Activated CD8-positive, alpha-beta memory T cell treated with anti-CD3 and anti-CD28 coated beads for 36 hours (primary cell): Measurements from ENCODE around the gene PRKCSH. TPM values are rescaled to one million over a fixed set of nuclear protein-coding genes. Genes with fewer than 3 reads are reported as not detected.
"Not testable (repeated sequence)": the region's sequence is repeated elsewhere in the genome, so short reads cannot be mapped to it uniquely, and the experiment has no call there.

Experiments
- CTCF ChIA-PET: fragments of 350-600 bp; sonication (Branson Sonifier 250); formaldehyde crosslinking; loops from one replicate; lab custom pipeline; 2021; ENCODE audit warnings: antibody characterized with exemption; lab: Charles Lee
- POLR2A ChIA-PET: fragments of 350-600 bp; sonication (Branson Sonifier 250); formaldehyde crosslinking; loops from one replicate; lab custom pipeline; 2021; ENCODE audit warnings: antibody characterized with exemption; lab: Charles Lee
- total RNA-seq, 2 experiments: library from RNA; stranded (reverse); gene quantifications; one replicate each; pipeline ENCODE4 v1.2.3, GENCODE V29; 2021

The PRKCSH gene
- total RNA-seq, 2 experiments from 2014 or later = 254 to 256 TPM

DNA sequence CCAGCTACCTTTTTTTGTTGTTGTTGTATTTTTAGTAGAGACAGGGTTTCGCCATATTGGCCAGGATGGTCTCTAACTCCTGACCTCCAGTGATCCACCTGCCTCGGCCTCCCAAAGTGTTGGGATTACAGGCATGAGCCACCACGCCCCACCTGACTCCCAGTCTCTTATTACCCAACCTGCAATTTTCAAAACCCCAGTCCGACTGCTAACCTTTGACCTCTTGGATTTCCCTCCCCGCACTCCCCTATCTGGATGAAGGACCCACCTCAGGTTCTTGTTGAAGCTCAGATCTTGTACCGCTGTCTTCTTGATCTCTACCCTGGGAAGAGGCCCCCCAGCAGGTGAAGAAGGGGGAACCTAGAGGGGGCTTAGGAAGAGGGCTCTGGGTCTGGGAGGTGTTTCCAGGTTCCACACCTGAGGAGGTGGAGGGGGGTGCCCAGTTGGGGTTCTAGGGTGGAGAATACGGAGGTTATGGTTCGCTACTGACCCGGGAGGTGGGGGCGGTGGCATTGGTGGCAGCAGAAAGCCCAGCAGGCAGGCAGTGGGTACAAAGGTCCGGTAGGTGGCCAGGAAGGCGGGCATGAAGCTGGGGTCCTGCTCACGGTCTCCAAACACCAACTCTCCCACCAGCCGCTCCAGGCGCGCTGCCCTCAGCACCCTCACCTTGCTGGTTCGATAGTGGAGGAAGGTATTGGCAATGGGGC, 18.9 kb upstream of the PRKCSH start:
- POLR2A ChIA-PET = no interaction called here
- CTCF ChIA-PET = interaction anchor here (1.2 kb wide), 1 partner anchor 35 kb away, joined by 3 read pairs; no protein-coding TSS in a partner anchor

DNA sequence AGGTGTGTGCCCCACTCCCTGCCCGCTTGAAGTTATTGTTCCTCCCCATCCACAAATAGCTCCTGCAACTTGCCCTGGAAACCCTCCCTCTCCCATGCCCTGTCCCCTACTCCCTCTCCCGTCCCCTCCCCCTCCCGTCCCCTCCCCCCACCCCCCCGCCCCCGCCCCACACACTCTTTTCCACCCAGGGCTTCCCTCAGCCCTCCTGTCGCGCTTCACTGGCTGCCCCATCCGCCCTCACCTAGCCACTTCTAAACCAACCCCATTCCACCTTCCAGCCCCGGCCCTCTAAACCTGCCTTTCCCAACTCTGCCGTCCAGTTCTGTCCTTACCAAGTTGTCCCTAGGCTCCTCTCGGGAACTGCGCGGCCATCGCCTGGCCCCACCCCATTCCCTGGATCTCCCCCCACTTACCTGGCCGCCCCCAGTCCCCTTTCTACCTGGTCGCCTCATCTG, 17.3 kb upstream of the PRKCSH start:
- ChIA-PET CTCF (interaction anchor here (0.6 to 0.9 kb wide), 2 partner anchors 28 to 73 kb away, joined by 3 read pairs; no protein-coding TSS in a partner anchor), POLR2A (interaction anchor here (0.6 kb wide), 1 partner anchor 11 kb away, joined by 7 read pairs; no protein-coding TSS in a partner anchor)

DNA sequence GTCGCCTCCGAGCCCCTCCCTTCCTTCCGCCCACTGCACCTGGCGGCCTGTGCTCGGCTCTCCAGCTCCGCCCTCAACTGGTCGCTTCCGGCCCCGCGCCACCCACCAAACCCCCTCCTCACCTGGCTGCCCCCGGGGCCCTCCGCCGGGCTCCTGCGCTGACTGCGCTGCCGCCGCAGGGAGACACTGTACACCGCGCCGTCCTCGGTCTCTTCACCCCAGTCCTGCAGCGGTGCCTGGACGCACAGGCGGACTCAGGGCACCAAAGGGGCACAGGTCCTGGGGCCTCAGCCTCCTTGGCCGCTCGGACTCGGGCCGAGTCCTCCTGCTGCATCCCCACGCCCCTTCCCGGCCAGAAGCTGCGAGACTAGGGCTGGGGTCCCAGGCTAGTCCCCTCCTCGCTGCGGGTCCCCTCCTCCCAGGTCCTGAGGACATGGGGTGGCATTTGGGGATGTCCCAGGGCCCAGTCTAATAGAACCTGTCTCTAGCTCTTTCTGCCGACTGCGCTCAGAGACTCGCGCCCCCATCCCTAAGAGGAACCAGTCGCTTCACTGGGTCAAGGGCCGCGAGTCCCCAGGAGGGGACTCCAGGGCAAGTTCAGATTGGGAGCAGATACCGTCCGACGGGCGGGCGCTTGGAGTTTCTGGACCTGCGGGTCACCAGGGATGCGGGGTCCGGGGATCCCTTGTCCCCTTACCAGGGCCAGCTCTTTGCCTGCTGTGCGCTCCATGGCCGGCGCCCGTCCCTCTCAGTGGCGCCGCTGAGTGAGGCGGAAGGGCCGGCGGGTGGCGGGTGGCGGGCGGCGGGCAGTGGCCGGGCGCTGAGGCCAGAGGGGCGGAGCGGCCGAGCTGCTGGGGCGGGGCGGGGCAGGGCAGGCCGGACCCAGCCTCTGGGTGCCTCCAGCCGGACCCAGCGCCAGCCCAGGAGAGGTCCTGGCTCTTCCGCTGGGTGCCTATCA, 16.6 kb upstream of the PRKCSH start, which contains the start of gene RGL3:
Gene RGL3 (minus strand): TSS at position 766 of the 958 bp plus-strand sequence. CDS start 36 bp downstream, at position 730.
- POLR2A ChIA-PET = interaction anchor here (0.6 kb wide), 1 partner anchor 11 kb away, joined by 7 read pairs; no protein-coding TSS in a partner anchor
- CTCF ChIA-PET = interaction anchor here (0.6 to 1.7 kb wide), 5 partner anchors 16 to 74 kb away, joined by 3 to 7 read pairs (median 3); partner anchors contain the start of gene ODAD3

DNA sequence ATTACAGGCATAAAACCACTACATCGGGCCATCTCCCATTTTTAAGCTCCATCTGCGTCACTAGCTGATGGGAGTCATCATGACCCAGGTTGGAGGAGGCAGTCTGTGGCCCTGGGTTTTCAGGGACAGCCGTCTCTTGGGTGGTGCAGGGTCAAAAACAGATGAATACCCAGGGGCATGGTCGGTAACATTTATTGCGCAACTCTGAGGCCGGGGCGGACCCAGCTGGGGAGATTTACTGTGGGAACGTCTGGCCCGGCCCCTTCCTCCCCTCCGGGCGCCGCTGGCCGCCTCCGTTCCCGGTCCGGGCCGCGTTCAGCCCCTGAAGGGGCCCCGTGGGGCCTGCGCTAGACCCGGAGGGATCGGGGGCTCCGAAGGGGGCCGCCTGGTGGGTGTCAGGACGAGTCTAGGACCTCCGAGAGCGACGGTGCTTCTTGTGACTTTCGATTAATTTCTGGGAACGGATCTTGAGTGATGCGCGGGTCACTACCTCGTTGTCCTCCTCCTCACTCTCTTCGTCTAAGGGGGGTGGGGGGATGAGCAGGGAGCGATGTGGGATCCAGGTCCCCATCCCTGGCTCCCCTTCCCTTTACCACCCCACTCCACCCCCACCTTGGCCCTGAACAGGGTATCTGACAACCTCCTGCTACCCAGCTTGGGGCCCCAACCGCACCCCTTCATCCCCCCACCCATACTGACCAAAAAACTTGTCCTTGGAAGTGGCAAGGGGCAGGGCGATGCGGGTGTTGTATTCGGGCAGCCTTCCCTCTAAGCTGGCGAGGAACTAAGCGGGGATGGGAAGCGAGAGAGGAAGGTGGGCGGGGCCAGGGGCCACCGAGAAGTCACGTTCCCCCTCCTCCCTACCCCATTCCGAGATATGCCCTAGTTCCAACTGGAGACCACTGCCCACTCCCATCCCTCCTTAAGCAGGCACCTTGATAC, 14.7 kb upstream of the PRKCSH start:
- ChIA-PET POLR2A (interaction anchor here (0.6 to 1.0 kb wide), 2 partner anchors 43 to 1021 kb away, joined by 3 to 5 read pairs; no protein-coding TSS in a partner anchor), CTCF (interaction anchor here (0.6 to 2.8 kb wide), 8 partner anchors 14 to 292 kb away, joined by 3 to 13 read pairs (median 4); partner anchors contain the start of genes EPOR, ODAD3 and PRKCSH)

DNA sequence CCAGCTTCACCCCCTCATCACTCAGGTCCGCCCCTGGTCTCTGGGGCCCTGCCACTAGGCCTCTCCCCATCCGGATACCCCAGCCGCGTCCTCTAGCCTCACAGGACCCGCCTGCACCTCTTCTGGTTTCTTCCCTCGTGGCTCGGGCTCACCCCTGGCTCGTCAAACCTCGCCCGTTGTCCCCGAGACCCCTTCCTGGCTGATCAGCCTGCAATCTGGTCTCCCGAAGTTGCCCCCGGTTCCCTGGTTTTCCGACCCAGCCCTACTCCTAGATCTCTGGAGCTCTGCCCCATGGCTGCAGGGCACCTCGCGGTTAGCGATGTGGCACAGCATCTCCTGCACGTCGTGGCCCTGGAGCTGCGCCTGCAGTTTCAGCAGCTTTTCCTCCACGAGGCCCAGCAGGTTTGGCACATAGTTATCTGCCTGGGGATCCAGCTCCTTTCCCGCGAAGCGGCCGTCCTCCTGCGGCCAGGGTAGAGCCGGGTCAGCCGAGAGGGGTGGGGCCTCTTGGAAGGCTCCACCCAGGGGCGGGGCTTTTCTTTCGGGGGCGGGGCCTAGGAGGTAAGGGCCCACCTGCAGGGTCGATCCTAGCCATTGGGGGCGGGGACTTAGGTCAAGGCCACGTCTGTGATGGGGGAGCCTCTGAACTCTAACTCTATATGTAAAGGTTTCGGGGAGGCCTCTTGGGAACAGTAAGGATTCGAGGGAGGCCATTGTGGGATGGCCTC, 13.9 kb upstream of the PRKCSH start:
- ChIA-PET POLR2A (interaction anchor here (1.0 kb wide), 2 partner anchors 14 to 44 kb away, joined by 3 read pairs; partner anchors contain the start of gene PRKCSH), CTCF (interaction anchor here (0.6 to 2.8 kb wide), 7 partner anchors 9 to 292 kb away, joined by 3 to 13 read pairs (median 4); partner anchors contain the start of genes EPOR, ODAD3 and PRKCSH)

DNA sequence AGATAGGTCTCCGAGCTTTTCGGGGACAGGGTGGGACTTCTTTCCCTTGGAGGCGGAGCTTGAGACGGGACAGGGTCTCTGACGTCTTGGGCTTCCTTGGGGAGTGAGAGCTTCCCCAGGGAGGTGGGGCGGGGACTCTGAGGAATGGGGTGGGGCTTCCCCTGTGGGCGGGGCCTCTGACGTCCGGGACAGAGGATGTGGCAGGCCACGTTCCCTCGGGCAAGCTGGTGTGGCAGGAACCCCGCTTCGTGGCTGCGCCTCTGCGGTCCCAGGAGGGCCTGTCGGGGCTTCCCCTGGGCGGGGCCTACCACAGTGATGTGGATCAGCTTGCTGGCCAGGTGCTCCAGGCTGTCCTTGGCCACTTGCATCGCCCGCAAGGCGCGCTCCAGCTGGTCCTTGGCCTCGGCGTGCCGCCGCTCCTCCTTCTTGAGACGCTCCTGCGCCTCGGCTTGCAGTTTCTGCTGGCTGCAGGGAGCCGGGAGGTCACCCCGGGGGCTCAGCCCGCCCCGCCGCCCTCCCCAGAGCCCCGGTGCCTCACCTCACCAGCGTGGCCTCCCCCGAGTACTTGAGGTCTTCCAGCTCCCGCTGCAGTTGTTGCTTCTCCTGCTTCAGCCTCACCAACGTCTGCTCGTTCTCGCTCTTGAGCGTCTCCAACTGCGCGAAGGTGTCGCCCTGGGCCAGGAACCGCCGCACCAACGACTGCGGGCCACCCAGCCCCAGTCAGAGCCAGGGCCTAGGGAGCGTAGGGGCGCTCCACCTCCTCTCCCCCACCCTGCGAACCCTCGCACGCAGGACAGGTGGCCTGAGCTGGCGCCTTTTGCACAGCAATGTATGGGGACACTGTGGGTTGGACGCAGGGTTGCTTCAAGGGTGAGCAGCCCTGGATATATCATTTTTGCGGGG, 13.0 kb upstream of the PRKCSH start:
- POLR2A ChIA-PET = interaction anchor here (1.0 kb wide), 3 partner anchors 13 to 60 kb away, joined by 3 to 5 read pairs (median 3); partner anchors contain the start of gene PRKCSH
- CTCF ChIA-PET = interaction anchor here (0.5 to 2.8 kb wide), 6 partner anchors 8 to 179 kb away, joined by 3 to 13 read pairs (median 4); partner anchors contain the start of genes EPOR, ODAD3 and PRKCSH

DNA sequence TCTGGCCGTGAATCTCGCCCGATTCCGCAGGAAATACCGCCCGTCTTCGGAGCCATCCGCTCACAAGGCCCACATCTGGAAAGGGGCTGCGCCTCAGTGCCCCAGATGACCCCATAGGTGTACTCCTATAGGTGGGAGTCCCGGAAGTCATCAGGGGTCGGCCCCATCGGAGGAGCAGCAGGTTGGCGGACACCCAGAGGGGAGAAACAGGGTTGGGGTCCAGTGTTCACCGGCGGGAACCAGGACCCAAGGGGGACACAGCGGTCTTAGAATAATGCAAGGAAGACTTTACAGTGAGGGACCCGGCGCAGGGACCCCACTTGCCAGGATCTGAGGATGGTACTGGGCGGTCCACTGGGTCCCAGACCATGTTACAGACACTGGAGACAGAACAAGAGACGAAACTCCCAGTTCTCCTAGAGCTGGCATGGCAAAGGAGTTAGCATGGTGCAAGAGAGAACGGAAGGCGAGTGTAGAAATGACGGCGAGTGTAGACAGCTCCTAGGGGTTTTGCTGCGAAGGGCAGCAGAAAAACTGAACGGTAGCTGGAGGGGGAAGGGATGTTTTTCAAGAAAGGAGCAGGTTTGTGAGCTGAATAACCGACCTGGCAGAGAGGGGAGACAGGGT, 12.2 kb upstream of the PRKCSH start:
- ChIA-PET CTCF (interaction anchor here (0.9 to 2.8 kb wide), 3 partner anchors 12 to 62 kb away, joined by 3 to 13 read pairs (median 3); partner anchors contain the start of genes ODAD3 and PRKCSH), POLR2A (interaction anchor here (1.0 kb wide), 2 partner anchors 48 to 59 kb away, joined by 3 to 5 read pairs; partner anchors contain the start of gene SWSAP1)

DNA sequence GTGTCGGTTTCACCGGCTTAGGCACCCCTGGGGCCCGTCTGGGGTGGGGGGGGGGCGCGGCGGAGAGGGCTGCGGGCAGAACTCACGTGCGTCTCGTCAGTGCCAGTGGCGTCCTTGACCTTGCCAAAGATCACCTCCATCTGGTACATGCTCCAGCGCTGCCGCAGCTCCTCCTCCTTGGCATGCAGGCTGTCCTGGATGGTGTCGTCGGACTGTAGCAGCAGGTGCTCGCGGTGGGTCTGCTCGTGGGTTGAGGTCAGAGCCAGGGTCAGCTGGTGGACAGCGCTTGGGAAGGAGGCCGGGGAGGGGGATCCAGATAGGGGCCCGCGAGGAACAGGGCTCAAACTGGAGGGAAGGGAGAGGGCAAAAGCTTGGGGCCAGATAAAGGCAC, 11.6 kb upstream of the PRKCSH start:
- POLR2A ChIA-PET = interaction anchor here (1.0 kb wide), 1 partner anchor 49 kb away, joined by 3 read pairs; the partner anchor contains the start of gene SWSAP1
- CTCF ChIA-PET = interaction anchor here (0.9 to 1.0 kb wide), 2 partner anchors 58 to 61 kb away, joined by 3 read pairs; no protein-coding TSS in a partner anchor

DNA sequence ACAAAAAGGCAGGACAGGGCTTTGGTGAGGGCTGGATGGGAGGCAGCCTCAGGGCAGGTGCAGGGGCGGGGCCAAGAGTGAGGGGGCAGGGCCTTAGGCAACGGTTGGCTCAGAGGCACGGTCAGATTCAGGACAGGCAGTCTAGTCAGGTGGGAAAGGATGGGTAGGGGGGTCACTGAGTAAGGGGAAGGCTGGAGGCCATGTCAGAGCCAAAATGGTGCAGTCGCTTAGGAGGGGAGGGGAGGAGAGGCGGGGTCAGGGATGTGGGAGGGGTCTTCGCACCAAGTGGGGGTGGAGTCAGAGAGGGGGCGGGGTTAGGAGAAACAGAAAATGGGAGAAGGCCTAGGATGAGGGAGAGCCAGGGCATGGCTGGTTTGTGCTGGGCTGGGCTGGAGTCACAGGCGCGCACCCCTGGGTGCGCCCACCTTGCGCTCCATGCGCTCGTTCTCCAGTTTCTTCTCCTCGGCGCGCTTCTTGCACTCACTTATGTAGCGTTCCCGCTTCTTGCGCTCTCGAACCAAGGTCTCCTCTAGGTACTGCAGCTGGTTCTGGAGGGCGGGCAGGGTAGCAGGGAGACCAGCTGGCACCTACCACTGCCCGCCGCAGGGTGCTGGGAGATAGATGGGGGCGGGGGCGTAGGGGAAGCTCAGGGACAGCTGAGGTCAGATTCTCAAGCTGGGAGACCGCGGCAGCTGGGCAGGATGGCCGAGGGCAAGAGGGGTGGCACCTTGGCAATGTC, 9.5 kb upstream of the PRKCSH start:
- CTCF ChIA-PET = interaction anchor here (0.5 kb wide), 1 partner anchor 198 kb away, joined by 3 read pairs; no protein-coding TSS in a partner anchor
- POLR2A ChIA-PET = interaction anchor here (0.8 kb wide), 1 partner anchor 51 kb away, joined by 3 read pairs; no protein-coding TSS in a partner anchor

DNA sequence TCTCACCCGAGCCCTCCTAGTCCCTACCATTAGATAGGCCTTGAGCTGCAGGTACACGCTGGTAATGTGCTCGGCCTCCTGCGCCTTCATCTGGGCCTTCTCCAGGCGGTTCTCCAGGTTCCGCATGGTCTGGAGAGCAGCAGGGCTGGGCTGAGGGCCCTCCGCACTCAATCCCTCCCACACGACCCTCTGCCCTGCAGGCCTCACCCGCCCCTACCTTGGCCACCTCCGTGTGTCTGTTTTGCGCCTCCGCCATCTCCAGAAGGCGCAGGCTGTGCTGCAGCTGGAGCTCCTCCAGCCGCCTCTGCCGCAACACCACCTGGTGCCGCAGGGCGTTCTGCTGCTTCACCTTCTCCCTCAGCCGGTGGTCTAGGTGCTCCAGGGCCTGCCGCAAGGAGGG, 8.8 kb upstream of the PRKCSH start:
- POLR2A ChIA-PET = interaction anchor here (0.8 kb wide), 1 partner anchor 51 kb away, joined by 3 read pairs; no protein-coding TSS in a partner anchor

DNA sequence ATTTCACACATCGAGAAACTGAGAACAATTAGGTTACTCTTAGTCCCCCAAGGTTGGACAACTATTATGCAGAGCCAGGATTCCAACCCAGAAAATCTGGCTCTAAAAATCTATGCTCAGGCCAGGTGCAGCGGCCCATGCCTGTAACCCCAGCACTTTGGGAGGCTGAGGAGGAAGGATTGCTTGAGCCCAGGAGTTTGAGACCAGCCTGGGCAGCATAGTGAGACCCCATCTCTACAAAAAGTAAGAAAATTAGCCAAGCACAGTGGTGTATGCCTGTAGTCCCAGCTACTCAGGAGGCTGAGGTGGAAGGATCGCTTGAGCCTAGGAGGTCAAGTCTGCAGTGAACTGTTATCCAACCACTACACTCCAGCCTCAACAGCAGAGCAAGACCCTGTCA, 1.9 kb upstream of the PRKCSH start:
- POLR2A ChIA-PET = not testable (repeated sequence)
- CTCF ChIA-PET = interaction anchor here (0.7 to 1.6 kb wide), 2 partner anchors 49 to 72 kb away, joined by 4 read pairs; partner anchors contain the start of gene EPOR

More for the DNA sequence above, 8.8 kb upstream of the PRKCSH start:
- CTCF ChIA-PET = interaction anchor here (0.5 kb wide), 1 partner anchor 199 kb away, joined by 3 read pairs; no protein-coding TSS in a partner anchor

DNA sequence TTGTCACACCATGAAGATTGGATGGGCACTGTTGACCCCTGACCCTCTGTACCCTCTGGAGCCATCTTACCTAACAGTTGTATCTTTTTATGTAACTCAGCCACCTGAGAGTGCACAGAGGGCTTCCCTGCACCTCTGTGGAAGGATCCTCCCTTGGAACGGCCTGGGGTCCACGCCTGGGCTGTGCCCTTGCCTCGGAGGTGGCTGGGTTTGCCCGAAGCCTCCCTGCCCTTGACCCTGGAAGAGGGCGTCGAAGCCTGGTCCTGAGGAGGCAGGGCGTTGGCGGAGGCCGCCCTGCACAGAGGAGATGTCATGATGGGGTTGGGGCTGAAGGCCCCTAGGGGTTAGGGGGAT, 755 bp upstream of the PRKCSH start:
- POLR2A ChIA-PET = interaction anchor here (1.0 to 1.1 kb wide), 2 partner anchors 53 to 54 kb away, joined by 4 read pairs; no protein-coding TSS in a partner anchor
- CTCF ChIA-PET = interaction anchor here (0.7 to 4.0 kb wide), 9 partner anchors 9 to 110 kb away, joined by 3 to 25 read pairs (median 4); partner anchors contain the start of gene RGL3

DNA sequence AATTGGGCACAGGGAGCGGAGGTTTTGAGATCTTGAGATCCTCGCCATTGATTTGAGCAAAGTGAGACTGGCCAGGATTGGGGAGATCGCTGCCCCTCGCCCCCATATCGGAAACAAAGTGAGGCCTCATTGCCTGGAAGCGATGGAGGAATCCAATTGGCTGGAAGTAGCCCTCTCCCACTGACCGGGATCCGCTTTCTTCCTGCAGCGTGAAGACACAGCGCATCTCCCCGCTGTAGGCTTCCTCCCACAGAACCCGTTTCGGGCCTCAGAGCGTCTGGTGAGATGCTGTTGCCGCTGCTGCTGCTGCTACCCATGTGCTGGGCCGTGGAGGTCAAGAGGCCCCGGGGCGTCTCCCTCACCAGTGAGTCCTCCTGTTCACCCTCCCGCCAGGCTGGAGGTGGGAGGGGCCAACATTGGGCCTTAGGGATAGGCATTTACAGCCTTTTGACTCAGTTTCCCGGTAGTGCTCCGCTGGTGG, 438 bp downstream of the PRKCSH start:
- POLR2A ChIA-PET = interaction anchor here (0.6 kb wide), 2 partner anchors 14 to 1244 kb away, joined by 3 to 5 read pairs; no protein-coding TSS in a partner anchor
- CTCF ChIA-PET = interaction anchor here (1.0 to 4.0 kb wide), 7 partner anchors 8 to 60 kb away, joined by 3 to 25 read pairs (median 6); no protein-coding TSS in a partner anchor

DNA sequence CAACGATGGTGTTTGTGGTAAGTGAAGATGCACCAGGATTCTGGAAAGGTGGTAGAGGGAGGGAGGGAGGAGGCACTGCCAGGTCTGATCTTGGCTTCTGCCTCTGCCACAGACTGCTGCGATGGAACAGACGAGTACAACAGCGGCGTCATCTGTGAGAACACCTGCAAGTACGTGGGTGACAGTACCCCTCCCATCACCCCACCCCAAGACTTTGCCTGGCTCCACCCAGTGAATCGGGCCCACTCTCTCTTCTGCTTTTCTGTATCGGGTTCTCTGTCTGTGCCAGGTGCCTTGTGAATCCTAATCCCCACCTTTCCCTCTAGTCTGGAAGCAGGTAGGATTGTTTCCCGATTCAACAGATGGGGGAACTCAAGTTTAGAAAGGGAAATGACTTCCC, 2.5 kb downstream of the PRKCSH start:
- ChIA-PET POLR2A (no interaction called here), CTCF (no interaction called here)
